HG02885 (cell line): ENCODE data around the gene EFHB.
"Not testable (repeated sequence)": the region's sequence is repeated elsewhere in the genome, so short reads cannot be mapped to it uniquely, and the experiment has no call there.

ENCODE experiments used
- ATAC-seq: cut with Tn5 transposase; IDR thresholded peaks from one replicate; pipeline ENCODE4 v1.9.1; 2021; ENCODE audit warnings: mild to moderate bottlenecking; ENCODE audit not compliant: unreplicated experiment, poor library complexity

EFHB gene

DNA sequence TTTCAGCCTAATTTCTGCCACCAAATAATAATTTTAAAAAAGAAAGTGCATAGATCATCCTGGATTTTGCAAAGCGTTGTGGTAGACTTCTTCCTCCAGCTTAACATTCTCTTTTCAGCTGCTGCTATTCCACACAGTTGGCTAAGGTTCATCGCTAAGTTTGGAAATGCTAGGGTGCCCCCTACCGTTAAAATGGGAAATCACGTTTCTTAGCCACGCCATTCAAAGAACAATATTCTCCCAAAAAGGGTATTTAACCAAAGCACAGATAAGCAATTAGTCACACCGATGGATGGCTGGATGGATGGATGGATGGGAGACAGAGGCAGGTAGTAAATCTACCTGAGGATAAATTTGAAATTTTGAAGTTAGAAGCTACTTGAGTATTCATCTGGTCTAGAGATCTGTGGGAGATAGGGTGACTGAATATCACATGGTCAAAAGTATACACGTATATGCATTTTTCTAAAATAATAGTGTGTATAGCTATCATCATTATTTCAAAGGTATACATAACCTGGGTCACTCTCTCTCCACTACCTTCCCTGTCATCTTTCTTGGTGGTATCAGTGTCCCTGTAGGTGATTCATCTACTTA is 67.2 kb downstream of the EFHB start:
- ATAC-seq: peak; percentile 95

DNA sequence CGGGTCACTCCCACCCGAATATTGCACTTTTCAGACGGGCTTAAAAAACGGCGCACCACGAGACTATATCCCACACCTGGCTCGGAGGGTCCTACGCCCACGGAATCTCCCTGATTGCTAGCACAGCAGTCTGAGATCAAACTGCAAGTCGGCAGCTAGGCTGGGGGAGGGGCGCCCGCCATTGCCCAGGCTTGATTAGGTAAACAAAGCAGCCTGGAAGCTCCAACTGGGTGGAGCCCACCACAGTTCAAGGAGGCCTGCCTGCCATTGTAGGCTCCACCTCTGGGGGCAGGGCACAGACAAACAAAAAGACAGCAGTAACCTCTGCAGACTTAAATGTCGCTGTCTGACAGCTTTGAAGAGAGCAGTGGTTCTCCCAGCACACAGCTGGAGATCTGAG is 78.7 kb downstream of the EFHB start:
- not testable (repeated sequence) for ATAC-seq

DNA sequence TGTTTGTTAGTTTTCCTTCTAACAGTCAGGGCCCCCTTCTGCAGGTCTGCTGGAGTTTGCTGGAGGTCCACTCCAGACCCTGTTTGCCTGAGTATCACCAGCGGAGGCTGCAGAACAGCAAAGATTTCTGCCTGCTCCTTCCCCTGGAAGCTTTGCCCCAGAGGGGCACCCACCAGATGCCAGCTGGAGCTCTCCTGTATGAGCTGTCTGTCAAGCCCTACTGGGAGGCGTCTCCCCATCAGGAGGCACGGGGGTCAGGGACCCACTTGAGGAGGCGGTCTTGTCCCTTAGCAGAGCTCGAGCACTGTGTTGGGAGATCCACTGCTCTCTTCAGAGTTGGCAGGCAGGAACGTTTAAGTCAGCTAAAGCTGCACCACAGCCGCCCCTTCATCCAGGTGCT is 87.4 kb downstream of the EFHB start:
- ATAC-seq: not testable (repeated sequence)
